ENCODE results near the gene OTUD4.
"Not testable (repeated sequence)": the region's sequence is repeated elsewhere in the genome, so short reads cannot be mapped to it uniquely, and the experiment has no call there.

OTUD4 gene

GRCh38 chr4:145195167-145195952, 15.0 kb upstream of the OTUD4 start:
- Histone ChIP-seq H3K36me3 (ENCODE audit: insufficient read depth, low read length) (no peaks in the 10 kb centered on the region), H3K4me3 (ENCODE audit: low read length) (no peak overlapping the region)

GRCh38 chr4:145189981-145190380, 9.6 kb upstream of the OTUD4 start:
- H3K36me3 ChIP-seq (ENCODE audit: insufficient read depth, low read length): no peaks in the 10 kb centered on the region
- H2AFZ ChIP-seq (ENCODE audit: low read depth, low read length): no peak overlapping the region
- H3K9me3 ChIP-seq (ENCODE audit: low read length): no peaks in the 10 kb centered on the region
- no peaks in the 10 kb centered on the region for H3K4me1 ChIP-seq (ENCODE audit: insufficient read depth, low read length)
- no peaks in the 10 kb centered on the region for H3K27me3 ChIP-seq (ENCODE audit: insufficient read depth, low read length)
- no peak overlapping the region for H3K4me3 ChIP-seq (ENCODE audit: low read length)

More at GRCh38 chr4:145195167-145195952, 15.0 kb upstream of the OTUD4 start:
- Histone ChIP-seq H3K4me1 (ENCODE audit: insufficient read depth, low read length) (no peaks in the 10 kb centered on the region), H2AFZ (ENCODE audit: low read depth, low read length) (no peak overlapping the region), H3K9me3 (ENCODE audit: low read length) (no peaks in the 10 kb centered on the region), H3K27me3 (ENCODE audit: insufficient read depth, low read length) (no peaks in the 10 kb centered on the region)

- Histone ChIP-seq H2AFZ (ENCODE audit: low read depth, low read length) (no peak overlapping the region), H3K4me1 (ENCODE audit: insufficient read depth, low read length) (no peaks in the 10 kb centered on the region), H3K27me3 (ENCODE audit: insufficient read depth, low read length) (no peaks in the 10 kb centered on the region), H3K9me3 (ENCODE audit: low read length) (no peaks in the 10 kb centered on the region), H3K36me3 (ENCODE audit: insufficient read depth, low read length) (no peaks in the 10 kb centered on the region), H3K4me3 (ENCODE audit: low read length) (no peak overlapping the region)
Measured at GRCh38 chr4:145186729-145187128, 6.3 kb upstream of the OTUD4 start.

GRCh38 chr4:145183581-145183980, 3.2 kb upstream of the OTUD4 start:
- Histone ChIP-seq H3K27me3 (ENCODE audit: insufficient read depth, low read length) (no peaks in the 10 kb centered on the region), H3K36me3 (ENCODE audit: insufficient read depth, low read length) (no peaks in the 10 kb centered on the region), H2AFZ (ENCODE audit: low read depth, low read length) (no peak overlapping the region), H3K9me3 (ENCODE audit: low read length) (no peaks in the 10 kb centered on the region), H3K4me1 (ENCODE audit: insufficient read depth, low read length) (peaks cover 9% of the 10 kb centered on the region), H3K4me3 (ENCODE audit: low read length) (no peak overlapping the region)

- no peaks in the 10 kb centered on the region for H3K36me3 ChIP-seq (ENCODE audit: insufficient read depth, low read length)
- H2AFZ ChIP-seq (ENCODE audit: low read depth, low read length): no peak overlapping the region
- H3K9me3 ChIP-seq (ENCODE audit: low read length): no peaks in the 10 kb centered on the region
- no peaks in the 10 kb centered on the region for H3K27me3 ChIP-seq (ENCODE audit: insufficient read depth, low read length)
- H3K4me1 ChIP-seq (ENCODE audit: insufficient read depth, low read length): peaks cover 14% of the 10 kb centered on the region
- H3K4me3 ChIP-seq (ENCODE audit: low read length): no peak overlapping the region
Measured at GRCh38 chr4:145183023-145183422, 2.6 kb upstream of the OTUD4 start.

GRCh38 chr4:145182222-145182621, 1.8 kb upstream of the OTUD4 start:
- Histone ChIP-seq H3K9me3 (ENCODE audit: low read length) (no peaks in the 10 kb centered on the region), H3K36me3 (ENCODE audit: insufficient read depth, low read length) (no peaks in the 10 kb centered on the region), H3K4me3 (ENCODE audit: low read length) (no peak overlapping the region), H3K27me3 (ENCODE audit: insufficient read depth, low read length) (no peaks in the 10 kb centered on the region), H2AFZ (ENCODE audit: low read depth, low read length) (no peak overlapping the region), H3K4me1 (ENCODE audit: insufficient read depth, low read length) (peaks cover 20% of the 10 kb centered on the region)

- Histone ChIP-seq H3K27me3 (ENCODE audit: insufficient read depth, low read length) (no peaks in the 10 kb centered on the region), H3K36me3 (ENCODE audit: insufficient read depth, low read length) (no peaks in the 10 kb centered on the region), H3K4me1 (ENCODE audit: insufficient read depth, low read length) (peaks cover 23% of the 10 kb centered on the region), H3K4me3 (ENCODE audit: low read length) (peak overlapping the region; percentile 91), H3K9me3 (ENCODE audit: low read length) (no peaks in the 10 kb centered on the region), H2AFZ (ENCODE audit: low read depth, low read length) (peak overlapping the region; percentile 65)
Measured at GRCh38 chr4:145181091-145181501, 707 bp upstream of the OTUD4 start.

- Histone ChIP-seq H2AFZ (ENCODE audit: low read depth, low read length) (peak overlapping the region; percentile 82), H3K4me1 (ENCODE audit: insufficient read depth, low read length) (peaks cover 23% of the 10 kb centered on the region), H3K4me3 (ENCODE audit: low read length) (peak overlapping the region; percentile 91)
- not testable (repeated sequence) for H3K9me3 ChIP-seq (ENCODE audit: low read length); H3K36me3 ChIP-seq (ENCODE audit: insufficient read depth, low read length); H3K27me3 ChIP-seq (ENCODE audit: insufficient read depth, low read length)
Measured at GRCh38 chr4:145179861-145180297, 510 bp downstream of the OTUD4 start.

GRCh38 chr4:145179281-145179860, 1.0 kb downstream of the OTUD4 start:
- peaks cover 4% of the 10 kb centered on the region for H3K36me3 ChIP-seq (ENCODE audit: insufficient read depth, low read length)
- H3K9me3 ChIP-seq (ENCODE audit: low read length): no peaks in the 10 kb centered on the region
- H3K27me3 ChIP-seq (ENCODE audit: insufficient read depth, low read length): no peaks in the 10 kb centered on the region
- H2AFZ ChIP-seq (ENCODE audit: low read depth, low read length): peak overlapping the region; percentile 63
- peaks cover 23% of the 10 kb centered on the region for H3K4me1 ChIP-seq (ENCODE audit: insufficient read depth, low read length)
- peak overlapping the region; percentile 91 for H3K4me3 ChIP-seq (ENCODE audit: low read length)

GRCh38 chr4:145178740-145179280, 1.6 kb downstream of the OTUD4 start:
- Histone ChIP-seq H3K4me1 (ENCODE audit: insufficient read depth, low read length) (peaks cover 23% of the 10 kb centered on the region), H3K36me3 (ENCODE audit: insufficient read depth, low read length) (peaks cover 10% of the 10 kb centered on the region), H3K4me3 (ENCODE audit: low read length) (peak overlapping the region; percentile 91), H3K27me3 (ENCODE audit: insufficient read depth, low read length) (no peaks in the 10 kb centered on the region), H3K9me3 (ENCODE audit: low read length) (no peaks in the 10 kb centered on the region), H2AFZ (ENCODE audit: low read depth, low read length) (peak overlapping the region; percentile 63)

GRCh38 chr4:145177906-145178538, 2.4 kb downstream of the OTUD4 start:
- Histone ChIP-seq H3K4me1 (ENCODE audit: insufficient read depth, low read length) (peaks cover 23% of the 10 kb centered on the region), H2AFZ (ENCODE audit: low read depth, low read length) (no peak overlapping the region), H3K4me3 (ENCODE audit: low read length) (peak overlapping the region; percentile 91), H3K9me3 (ENCODE audit: low read length) (no peaks in the 10 kb centered on the region), H3K27me3 (ENCODE audit: insufficient read depth, low read length) (no peaks in the 10 kb centered on the region), H3K36me3 (ENCODE audit: insufficient read depth, low read length) (peaks cover 15% of the 10 kb centered on the region)

GRCh38 chr4:145177511-145177905, 2.9 kb downstream of the OTUD4 start:
- Histone ChIP-seq H3K9me3 (ENCODE audit: low read length) (no peaks in the 10 kb centered on the region), H2AFZ (ENCODE audit: low read depth, low read length) (no peak overlapping the region), H3K36me3 (ENCODE audit: insufficient read depth, low read length) (peaks cover 19% of the 10 kb centered on the region), H3K4me1 (ENCODE audit: insufficient read depth, low read length) (peaks cover 23% of the 10 kb centered on the region), H3K4me3 (ENCODE audit: low read length) (peak overlapping the region; percentile 91), H3K27me3 (ENCODE audit: insufficient read depth, low read length) (no peaks in the 10 kb centered on the region)

All from neuron (in vitro differentiated cells).